Astrocyte of the hippocampus (primary cell): ENCODE data around the gene DCBLD1.
"Not testable (repeated sequence)": the region's sequence is repeated elsewhere in the genome, so short reads cannot be mapped to it uniquely, and the experiment has no call there.

ENCODE experiments used
- DNase-seq: peaks from one replicate; pipeline ENCODE4 v3.0.0; 2011; ENCODE audit warnings: low read depth, low spot score

The DCBLD1 gene

DNA sequence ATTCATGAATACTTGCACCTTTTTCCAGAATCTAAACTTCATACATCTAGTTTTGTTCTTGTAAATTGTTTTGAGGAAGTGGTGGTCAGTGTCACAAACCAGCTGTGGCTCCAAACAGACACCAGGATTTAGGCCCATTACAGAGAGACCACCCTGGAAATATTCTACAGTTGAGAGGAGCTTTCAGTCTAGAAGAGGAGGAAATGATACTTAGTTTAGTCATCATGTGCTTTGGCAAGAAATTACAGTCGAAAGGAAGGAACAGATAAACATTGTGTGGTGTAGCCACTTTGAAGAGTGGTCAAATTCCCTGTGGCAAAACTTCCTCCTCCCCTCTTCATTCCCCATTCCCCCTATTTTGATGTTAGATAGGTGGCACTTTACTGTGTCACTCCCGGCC lies 15.7 kb downstream of the DCBLD1 start:
- DNase-seq = peak; percentile 67

DNA sequence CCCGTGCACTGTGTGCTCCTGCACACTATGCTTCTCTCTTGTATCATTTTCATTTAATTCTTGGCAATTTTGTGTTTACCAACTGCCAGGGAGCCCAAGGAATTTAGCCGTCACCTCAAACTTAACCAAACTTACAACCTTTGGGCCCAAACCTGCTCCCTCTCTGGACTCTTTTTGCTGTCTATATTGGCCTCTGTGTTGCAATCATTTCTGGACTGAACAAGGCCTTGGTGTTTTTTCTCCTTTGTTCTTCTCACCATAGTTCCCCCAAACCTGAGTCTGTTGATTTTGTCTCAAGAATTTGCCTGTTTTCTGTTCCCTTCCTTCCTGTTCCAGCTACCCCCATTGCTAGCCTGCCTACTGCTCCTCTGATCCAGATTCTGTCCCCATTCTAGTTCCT lies 19.2 kb downstream of the DCBLD1 start:
- DNase-seq = no peak

DNA sequence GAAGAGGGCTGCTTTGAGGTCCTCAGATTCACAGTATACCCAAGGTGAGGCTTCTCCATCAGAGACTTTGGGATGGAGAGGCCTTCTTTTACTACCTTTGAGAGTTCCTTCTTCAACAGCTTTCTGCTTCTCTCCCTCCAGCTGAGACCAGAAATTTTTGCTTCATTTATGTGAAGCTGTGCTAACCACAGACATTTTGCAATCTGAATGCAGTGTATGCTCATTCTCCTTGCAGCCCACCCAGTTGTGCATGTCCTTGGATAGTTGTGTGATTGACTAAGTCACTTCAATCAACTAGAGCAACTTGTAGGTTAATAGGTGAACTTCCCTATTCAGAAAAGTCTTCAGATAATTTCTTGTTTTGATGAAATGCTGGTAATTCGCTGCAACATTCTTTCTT lies 20.1 kb downstream of the DCBLD1 start:
- peak; percentile 26 for DNase-seq

DNA sequence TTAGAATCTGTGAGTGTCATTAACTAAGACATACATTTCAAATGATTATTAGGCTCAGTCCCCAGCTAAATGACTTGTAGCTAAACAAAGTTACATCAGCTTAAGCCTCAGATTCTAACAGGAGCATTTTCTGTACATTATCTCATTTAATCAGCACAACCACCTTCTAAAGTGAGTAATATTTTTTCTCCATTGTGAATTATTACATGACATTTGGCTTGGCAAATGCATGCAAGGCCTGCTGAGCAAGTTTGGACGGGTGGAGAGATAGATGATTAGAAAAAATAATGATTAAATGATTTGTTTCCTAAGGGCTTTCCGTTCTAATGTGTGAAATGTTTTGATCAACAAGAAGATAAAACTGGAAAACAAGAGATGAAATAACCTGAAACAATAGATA lies 20.7 kb downstream of the DCBLD1 start:
- DNase-seq = no peak

DNA sequence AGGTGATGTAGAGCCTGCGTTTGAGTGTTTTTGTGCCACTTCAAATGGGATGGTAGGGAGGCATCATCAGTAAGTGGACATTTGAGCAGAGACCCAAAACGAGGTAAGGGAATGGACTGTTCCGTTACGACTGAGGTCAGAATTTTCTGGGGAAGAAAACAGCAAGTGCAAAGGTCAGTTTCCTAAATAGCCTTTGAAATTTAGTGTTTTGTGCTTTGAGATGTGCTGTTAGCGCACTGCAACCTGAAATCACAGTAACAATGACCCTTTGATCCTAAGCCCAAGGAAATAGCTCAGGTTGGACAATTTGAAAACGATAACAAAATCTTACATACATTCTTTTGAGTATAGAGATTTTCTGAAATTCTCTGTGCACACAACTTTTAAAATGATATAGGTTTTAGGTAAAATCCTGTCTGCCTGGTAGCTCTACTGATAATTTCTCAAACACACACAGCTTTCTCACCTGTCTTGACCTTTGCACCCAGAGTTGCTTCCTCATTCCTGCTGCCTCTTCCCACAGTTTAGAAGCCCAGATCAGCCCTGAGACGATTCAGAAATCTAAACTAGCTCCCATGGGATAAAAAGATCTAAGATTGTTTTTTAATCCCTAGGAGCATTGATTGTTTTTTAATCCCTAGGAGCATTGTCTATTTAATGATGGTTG lies 22.1 kb downstream of the DCBLD1 start:
- no peak for DNase-seq

DNA sequence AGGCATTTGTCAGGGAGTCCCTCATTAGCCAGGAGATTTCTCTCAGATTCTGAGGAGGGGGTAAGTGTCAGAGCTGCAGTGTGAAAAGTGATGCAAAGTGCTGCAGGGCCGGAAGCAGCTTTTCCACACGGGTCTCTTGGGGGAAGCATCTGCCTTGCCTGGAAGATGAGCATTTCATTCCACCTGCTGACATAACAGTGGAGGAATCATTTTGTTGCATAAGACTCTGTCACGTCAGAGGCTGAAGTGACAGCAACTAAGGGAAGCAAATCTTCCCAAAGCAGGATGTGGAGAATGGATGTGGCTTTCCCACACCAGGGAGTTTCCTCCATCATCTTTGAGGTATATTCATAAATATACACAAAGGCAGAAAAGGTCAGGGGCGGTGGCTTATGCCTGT lies 22.8 kb downstream of the DCBLD1 start:
- DNase-seq = no peak

GRCh38 chr6:117506180-117506835 lies 23.8 kb downstream of the DCBLD1 start:
- DNase-seq = peak; percentile 58

- no peak for DNase-seq
Observed at GRCh38 chr6:117506907-117507306, 24.4 kb downstream of the DCBLD1 start.

DNA sequence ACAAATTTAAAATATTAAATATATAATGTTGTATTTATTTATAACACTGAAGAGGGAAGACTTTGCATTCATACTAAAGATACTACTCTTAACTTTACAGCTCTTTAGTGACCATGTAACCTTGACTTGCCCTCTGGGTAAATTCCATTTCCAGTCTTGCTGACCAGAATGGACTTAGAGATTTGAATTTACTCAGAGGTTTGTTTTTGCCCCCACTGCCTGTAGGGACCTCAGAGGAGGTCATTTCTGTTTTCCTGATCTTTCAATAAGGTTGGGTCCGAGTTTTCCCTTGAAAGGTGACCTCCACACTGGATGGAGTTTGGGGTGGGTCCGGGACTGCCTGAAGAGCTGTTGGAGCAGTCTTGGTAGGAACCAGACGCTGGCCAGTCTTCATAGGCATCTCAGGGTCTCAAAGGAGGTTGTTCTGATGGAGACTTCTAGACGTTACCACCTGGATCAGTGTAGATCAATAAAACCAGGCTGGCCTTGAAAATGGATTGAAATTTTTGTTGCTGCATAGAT lies 26.0 kb downstream of the DCBLD1 start:
- no peak for DNase-seq

- no peak for DNase-seq
Observed at GRCh38 chr6:117509021-117509420, 26.5 kb downstream of the DCBLD1 start.

DNA sequence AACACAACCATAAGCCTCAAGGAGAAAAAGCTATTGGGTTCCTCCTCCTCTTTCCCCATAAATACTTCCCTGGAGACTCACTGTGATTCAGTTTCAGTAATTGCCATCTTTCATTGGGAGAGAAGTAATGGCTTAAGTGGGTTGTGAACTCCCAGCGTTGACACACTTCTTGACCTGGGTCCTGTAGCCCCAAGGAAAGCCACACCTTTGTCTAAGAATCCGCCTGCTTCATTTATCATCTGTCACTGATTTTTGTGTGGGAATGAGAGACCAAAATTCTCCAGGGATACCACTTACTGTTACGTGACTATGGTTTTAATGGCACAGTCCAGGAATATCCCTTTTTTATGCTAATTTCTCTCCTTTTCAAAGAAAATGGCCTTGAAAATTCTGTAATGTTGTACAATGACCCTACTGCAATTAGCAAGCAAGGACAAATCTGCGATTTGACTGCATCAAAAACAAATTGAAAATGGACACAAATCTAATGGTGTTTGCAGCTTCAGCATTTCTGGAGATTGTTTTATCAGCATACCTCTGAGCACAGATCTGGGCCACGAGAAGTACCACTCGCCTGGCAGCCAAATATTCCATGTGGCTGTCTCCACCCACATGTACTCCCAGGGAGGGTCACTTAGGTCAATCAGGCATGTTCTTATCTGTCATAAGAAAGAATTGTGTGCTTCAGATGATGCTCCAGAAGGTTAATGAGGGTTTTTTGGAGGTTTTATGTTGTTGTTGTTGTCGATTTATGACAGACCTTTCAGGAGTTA lies 29.8 kb downstream of the DCBLD1 start:
- no peak for DNase-seq

GRCh38 chr6:117512987-117513573 lies 30.6 kb downstream of the DCBLD1 start:
- DNase-seq = no peak

- DNase-seq = no peak
Observed at GRCh38 chr6:117513778-117514365, 31.4 kb downstream of the DCBLD1 start.

DNA sequence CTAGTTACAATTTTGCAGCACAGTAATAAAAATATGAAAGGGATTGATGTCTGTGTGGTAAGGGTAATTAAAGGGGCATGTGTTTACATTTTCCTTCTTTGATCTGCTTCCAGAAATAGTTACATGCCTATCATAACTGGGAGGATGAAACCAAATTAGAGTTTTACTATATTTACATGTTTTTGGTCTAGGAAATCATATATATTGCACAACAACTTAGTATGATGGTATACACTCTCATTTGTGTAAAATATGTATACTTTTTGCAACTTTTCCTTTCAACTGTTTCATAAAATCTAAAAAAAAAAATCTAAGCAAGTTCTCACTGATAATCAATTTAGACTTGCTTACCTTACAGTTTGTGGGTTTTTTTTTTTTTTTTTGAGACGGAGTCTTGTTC lies 32.2 kb downstream of the DCBLD1 start:
- no peak for DNase-seq

DNA sequence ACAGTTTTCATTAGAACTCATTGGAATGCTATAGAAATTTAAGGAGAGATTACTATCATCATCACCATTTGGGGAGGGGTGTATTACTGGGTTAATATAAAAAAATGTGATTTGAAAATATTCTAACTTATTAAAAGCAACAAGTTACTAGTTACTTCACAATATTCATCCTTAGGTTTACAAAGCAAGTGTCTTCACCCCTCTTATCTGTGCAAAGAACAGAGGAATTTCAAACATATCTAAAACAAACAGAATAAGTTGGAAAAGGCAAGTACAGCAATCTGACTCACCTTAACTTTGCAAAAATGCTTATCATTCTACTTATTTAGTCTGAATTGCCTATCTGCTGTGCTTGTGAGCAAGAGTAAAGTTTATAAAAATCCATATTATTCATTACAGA lies 32.9 kb downstream of the DCBLD1 start:
- DNase-seq = no peak

DNA sequence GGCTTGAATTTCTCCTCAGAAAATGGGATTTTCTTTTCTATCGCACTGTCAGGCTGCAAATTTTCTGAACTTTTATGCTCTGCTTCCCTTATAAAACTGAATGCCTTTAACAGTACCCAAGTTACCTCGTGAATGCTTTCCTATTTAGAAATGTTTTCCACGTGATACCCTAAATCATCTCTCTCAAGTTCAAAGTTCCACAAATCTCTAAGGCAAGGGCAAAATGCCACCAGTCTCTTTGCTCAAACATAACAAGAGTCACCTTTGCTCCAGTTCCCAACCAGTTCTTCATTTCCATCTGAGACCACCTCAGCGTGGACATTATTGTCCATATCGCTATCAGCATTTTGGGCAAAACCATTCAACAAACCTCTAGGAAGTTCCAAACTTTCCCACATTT lies 35.5 kb downstream of the DCBLD1 start:
- not testable (repeated sequence) for DNase-seq

DNA sequence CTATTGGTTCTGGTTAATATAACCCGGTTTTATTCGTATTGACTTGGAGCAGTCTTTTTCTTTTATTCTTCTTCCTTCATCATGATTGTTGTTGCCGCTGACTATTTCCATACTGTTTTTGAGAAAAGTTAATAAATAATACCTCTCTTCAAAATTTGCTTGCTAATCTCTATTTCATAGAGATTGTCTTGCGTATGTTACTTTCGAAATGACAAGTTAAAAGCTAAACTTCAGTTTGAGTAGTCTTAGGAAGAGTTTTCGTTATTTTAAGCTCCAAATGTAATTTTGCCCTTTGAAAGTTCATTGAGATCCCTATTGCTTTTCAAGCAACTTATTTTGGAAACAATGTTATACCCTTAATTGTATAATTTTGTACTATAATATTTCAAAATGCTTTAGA lies 36.4 kb downstream of the DCBLD1 start:
- DNase-seq = no peak

DNA sequence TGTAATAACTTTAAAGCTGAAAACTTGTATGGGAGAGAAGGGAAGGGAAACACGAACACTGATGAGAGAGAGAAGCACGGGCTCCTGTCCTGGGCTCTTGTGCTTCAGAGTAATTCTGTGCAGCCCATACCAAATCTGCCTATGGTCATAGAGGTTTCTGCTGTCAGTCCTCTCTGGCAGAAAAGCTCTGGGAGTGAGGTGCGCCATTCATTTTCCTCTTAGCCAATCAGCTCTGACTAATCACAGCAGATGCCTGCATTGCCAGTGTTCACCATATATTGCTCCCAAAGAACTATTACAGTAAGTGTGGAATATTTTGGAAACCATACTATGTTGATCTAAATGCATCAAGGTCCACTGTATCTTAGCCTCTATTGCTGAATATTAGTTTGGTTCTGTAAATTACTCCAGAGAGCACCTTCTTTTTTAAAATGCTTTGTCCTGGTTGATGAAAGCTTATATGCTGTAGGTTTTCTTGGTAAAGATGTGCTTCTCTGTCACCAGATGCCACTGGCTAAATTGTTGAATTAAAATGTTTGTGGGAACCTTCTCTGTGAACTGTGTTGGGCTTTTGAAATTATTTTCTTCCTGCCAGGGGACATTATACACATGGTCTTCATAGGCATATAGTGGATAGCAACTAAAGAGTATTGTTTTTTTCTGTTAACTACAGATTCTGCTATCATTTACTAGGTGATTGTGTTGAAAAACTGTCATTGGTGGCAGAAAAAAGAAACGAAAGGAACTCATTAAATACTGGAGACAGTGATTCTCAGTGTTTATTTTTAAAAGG lies 38.3 kb downstream of the DCBLD1 start:
- DNase-seq = no peak

- DNase-seq = no peak
Observed at GRCh38 chr6:117521791-117522502, 39.5 kb downstream of the DCBLD1 start.

- DNase-seq = no peak
Observed at GRCh38 chr6:117525607-117526006, 43.1 kb downstream of the DCBLD1 start.
